ENCODE measurements around the gene LRBA. TPM values are rescaled to one million over a fixed set of nuclear protein-coding genes. Genes with fewer than 3 reads are reported as not detected.
"Not testable (repeated sequence)": the region's sequence is repeated elsewhere in the genome, so short reads cannot be mapped to it uniquely, and the experiment has no call there.

LRBA gene
- total RNA-seq, 2 experiments from 2014 or later, result 53.7 to 54.6 TPM

GRCh38 chr4:150569998-150570535, 445.0 kb downstream of the LRBA start:
- Mint-ChIP-seq H3K27ac (no peak overlapping the region), H3K4me3 (no peak overlapping the region), H3K9me3 (peaks cover under 1% of the 10 kb centered on the region), H3K27me3 (ENCODE audit: low read depth) (no peaks in the 10 kb centered on the region), H3K36me3 (ENCODE audit: low read depth) (peaks cover 11% of the 10 kb centered on the region), H3K4me1 (ENCODE audit: low read depth) (peaks cover 3% of the 10 kb centered on the region)
- CTCF ChIA-PET, result no interaction called here
- intact Hi-C loops (cut with micrococcal nuclease), result no loop called here
- no peak for DNase-seq

GRCh38 chr4:150569384-150569987, 445.6 kb downstream of the LRBA start:
- no peak overlapping the region for H3K27ac Mint-ChIP-seq
- no peak for DNase-seq
- CTCF ChIA-PET, result no interaction called here
- H3K27me3 Mint-ChIP-seq (ENCODE audit: low read depth), result no peaks in the 10 kb centered on the region
- peaks cover 17% of the 10 kb centered on the region for H3K36me3 Mint-ChIP-seq (ENCODE audit: low read depth)
- intact Hi-C loops (cut with micrococcal nuclease), result no loop called here
- peaks cover 3% of the 10 kb centered on the region for H3K4me1 Mint-ChIP-seq (ENCODE audit: low read depth)
- peaks cover 6% of the 10 kb centered on the region for H3K9me3 Mint-ChIP-seq
- H3K4me3 Mint-ChIP-seq, result no peak overlapping the region

- Mint-ChIP-seq H3K27ac (no peak overlapping the region), H3K4me1 (ENCODE audit: low read depth) (no peaks in the 10 kb centered on the region), H3K9me3 (peaks cover 6% of the 10 kb centered on the region), H3K4me3 (no peak overlapping the region), H3K27me3 (ENCODE audit: low read depth) (no peaks in the 10 kb centered on the region), H3K36me3 (ENCODE audit: low read depth) (peaks cover 26% of the 10 kb centered on the region)
- CTCF ChIA-PET, result no interaction called here
- intact Hi-C loops (cut with micrococcal nuclease), result no loop called here
- no peak for DNase-seq
These were observed 448.0 kb downstream of the LRBA start for GRCh38 chr4:150567070-150567469.

DNA sequence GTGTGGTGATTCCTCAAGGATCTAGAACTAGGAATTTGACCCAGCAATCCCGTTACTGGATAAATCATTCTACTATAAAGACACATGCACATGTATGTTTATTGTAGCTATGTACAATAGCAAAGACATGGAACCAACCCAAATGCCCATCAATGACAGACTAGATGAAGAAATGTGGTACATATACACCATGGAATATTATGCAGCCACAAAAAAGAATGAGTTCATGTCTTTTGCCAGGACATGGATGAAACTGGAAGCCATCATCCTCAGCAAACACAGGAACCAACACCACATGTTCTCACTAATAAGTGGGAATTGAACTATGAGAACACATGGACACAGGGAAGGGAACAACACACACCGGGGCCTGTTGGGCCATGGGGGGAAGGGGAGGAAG, 450.1 kb downstream of the LRBA start:
- H3K27me3 Mint-ChIP-seq (ENCODE audit: low read depth); CTCF ChIA-PET; H3K4me3 Mint-ChIP-seq; H3K9me3 Mint-ChIP-seq; H3K4me1 Mint-ChIP-seq (ENCODE audit: low read depth); intact Hi-C loops (cut with micrococcal nuclease); DNase-seq; H3K27ac Mint-ChIP-seq: not testable (repeated sequence)
- H3K36me3 Mint-ChIP-seq (ENCODE audit: low read depth), result peaks cover 26% of the 10 kb centered on the region

GRCh38 chr4:150562751-150563150, 452.3 kb downstream of the LRBA start:
- Mint-ChIP-seq H3K27me3 (ENCODE audit: low read depth) (no peaks in the 10 kb centered on the region), H3K36me3 (ENCODE audit: low read depth) (peaks cover 23% of the 10 kb centered on the region), H3K9me3 (peaks cover 6% of the 10 kb centered on the region), H3K4me3 (no peak overlapping the region), H3K27ac (no peak overlapping the region), H3K4me1 (ENCODE audit: low read depth) (no peaks in the 10 kb centered on the region)
- intact Hi-C loops (cut with micrococcal nuclease), result no loop called here
- CTCF ChIA-PET, result no interaction called here
- no peak for DNase-seq

GRCh38 chr4:150562250-150562649, 452.8 kb downstream of the LRBA start:
- H3K27me3 Mint-ChIP-seq (ENCODE audit: low read depth), result no peaks in the 10 kb centered on the region
- H3K27ac Mint-ChIP-seq, result no peak overlapping the region
- peaks cover 21% of the 10 kb centered on the region for H3K36me3 Mint-ChIP-seq (ENCODE audit: low read depth)
- CTCF ChIA-PET, result no interaction called here
- no peaks in the 10 kb centered on the region for H3K4me1 Mint-ChIP-seq (ENCODE audit: low read depth)
- H3K4me3 Mint-ChIP-seq, result no peak overlapping the region
- intact Hi-C loops (cut with micrococcal nuclease), result no loop called here
- H3K9me3 Mint-ChIP-seq, result peaks cover 6% of the 10 kb centered on the region
- no peak for DNase-seq

- no peak for DNase-seq
- Mint-ChIP-seq H3K36me3 (ENCODE audit: low read depth) (peaks cover 21% of the 10 kb centered on the region), H3K4me1 (ENCODE audit: low read depth) (no peaks in the 10 kb centered on the region), H3K27me3 (ENCODE audit: low read depth) (no peaks in the 10 kb centered on the region), H3K27ac (no peak overlapping the region), H3K4me3 (no peak overlapping the region), H3K9me3 (peaks cover 6% of the 10 kb centered on the region)
- CTCF ChIA-PET, result interaction anchor here (0.6 kb wide), 1 partner anchor 164 kb away, joined by 3 read pairs; no protein-coding TSS in a partner anchor
- intact Hi-C loops (cut with micrococcal nuclease), result no loop called here
These were observed 453.8 kb downstream of the LRBA start for GRCh38 chr4:150561143-150561737.

DNA sequence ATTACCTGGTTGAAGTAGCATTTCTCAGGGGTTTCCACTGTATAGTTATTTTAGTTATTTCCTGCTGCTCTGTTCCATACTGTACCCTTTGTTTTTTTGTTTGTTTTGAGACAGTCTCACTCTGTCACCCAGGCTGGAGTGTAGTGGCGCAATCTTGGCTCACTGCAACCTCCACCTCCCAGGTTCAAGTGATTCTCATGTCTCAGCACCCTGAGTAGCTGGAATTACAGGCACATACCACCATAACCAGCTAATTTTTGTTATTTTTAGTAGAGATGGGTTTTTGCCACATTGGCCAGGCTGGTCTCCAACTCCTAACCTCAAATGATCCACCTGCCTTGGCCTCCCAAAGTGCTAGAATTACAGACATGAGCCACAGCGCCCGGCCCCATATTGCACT, 457.3 kb downstream of the LRBA start:
- CTCF ChIA-PET, result interaction anchor here (0.6 kb wide), 1 partner anchor 963 kb away, joined by 3 read pairs; no protein-coding TSS in a partner anchor
- intact Hi-C loops (cut with micrococcal nuclease); H3K27ac Mint-ChIP-seq; H3K4me3 Mint-ChIP-seq; H3K27me3 Mint-ChIP-seq (ENCODE audit: low read depth); DNase-seq; H3K4me1 Mint-ChIP-seq (ENCODE audit: low read depth): not testable (repeated sequence)
- Mint-ChIP-seq H3K36me3 (ENCODE audit: low read depth) (peaks cover 14% of the 10 kb centered on the region), H3K9me3 (peaks cover 10% of the 10 kb centered on the region)

GRCh38 chr4:150547154-150547838, 467.8 kb downstream of the LRBA start:
- H3K27me3 Mint-ChIP-seq (ENCODE audit: low read depth), result no peaks in the 10 kb centered on the region

DNA sequence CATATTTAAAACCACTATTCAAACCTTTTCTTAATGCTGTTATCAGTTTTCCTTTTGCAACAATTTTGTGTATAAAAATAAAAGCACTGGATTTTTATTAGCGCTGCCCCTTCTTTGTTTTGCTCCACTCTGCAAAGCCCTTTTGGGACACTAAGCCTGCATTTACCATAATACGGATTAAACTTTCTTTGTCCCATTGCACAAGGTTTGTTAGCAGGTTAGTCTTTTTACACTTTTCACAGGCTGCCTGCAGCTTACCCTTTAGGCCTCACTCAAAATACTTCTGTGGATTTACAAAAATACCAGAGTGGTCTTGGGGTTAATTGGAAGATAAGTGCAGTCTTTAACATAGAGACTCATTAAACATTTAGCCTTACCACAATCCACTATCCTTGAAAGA, 468.8 kb downstream of the LRBA start:
- no peak for DNase-seq
- Mint-ChIP-seq H3K36me3 (ENCODE audit: low read depth) (peaks cover 1% of the 10 kb centered on the region), H3K4me3 (no peak overlapping the region), H3K4me1 (ENCODE audit: low read depth) (no peaks in the 10 kb centered on the region), H3K27me3 (ENCODE audit: low read depth) (no peaks in the 10 kb centered on the region), H3K9me3 (no peaks in the 10 kb centered on the region), H3K27ac (no peak overlapping the region)
- intact Hi-C loops (cut with micrococcal nuclease), result no loop called here
- CTCF ChIA-PET, result no interaction called here

More at GRCh38 chr4:150547154-150547838, 467.8 kb downstream of the LRBA start:
- Mint-ChIP-seq H3K27ac (no peak overlapping the region), H3K4me3 (no peak overlapping the region), H3K9me3 (no peaks in the 10 kb centered on the region), H3K4me1 (ENCODE audit: low read depth) (no peaks in the 10 kb centered on the region), H3K36me3 (ENCODE audit: low read depth) (peaks cover 8% of the 10 kb centered on the region)
- CTCF ChIA-PET, result no interaction called here
- intact Hi-C loops (cut with micrococcal nuclease), result no loop called here
- no peak for DNase-seq

- Mint-ChIP-seq H3K36me3 (ENCODE audit: low read depth) (peaks cover 5% of the 10 kb centered on the region), H3K9me3 (no peaks in the 10 kb centered on the region), H3K4me1 (ENCODE audit: low read depth) (no peaks in the 10 kb centered on the region), H3K27ac (no peak overlapping the region), H3K27me3 (ENCODE audit: low read depth) (no peaks in the 10 kb centered on the region), H3K4me3 (no peak overlapping the region)
- CTCF ChIA-PET, result no interaction called here
- intact Hi-C loops (cut with micrococcal nuclease), result no loop called here
- DNase-seq, result no peak
These were observed 472.0 kb downstream of the LRBA start for GRCh38 chr4:150543042-150543441.

DNA sequence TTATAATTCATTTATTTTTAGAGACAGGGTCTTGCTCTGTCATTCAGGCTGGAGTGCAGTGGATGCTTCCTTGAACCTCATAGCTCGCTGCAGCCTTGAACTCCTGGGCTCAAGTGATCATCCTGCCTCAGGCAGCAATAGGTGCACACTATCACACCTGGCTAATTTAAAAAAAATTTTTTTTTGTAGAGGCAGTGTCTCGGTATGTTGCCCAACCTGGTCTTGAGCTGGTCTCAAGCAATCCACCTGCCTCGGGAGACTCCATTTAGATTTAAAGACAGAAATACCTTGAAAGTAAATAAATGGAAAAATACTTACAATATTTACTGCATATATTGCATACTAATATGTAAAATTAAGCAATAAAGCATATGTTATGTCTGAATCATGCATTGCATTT, 473.4 kb downstream of the LRBA start:
- Mint-ChIP-seq H3K4me3 (no peak overlapping the region), H3K4me1 (ENCODE audit: low read depth) (no peaks in the 10 kb centered on the region)

GRCh38 chr4:150540959-150541360, 474.1 kb downstream of the LRBA start:
- Mint-ChIP-seq H3K27ac (no peak overlapping the region), H3K36me3 (ENCODE audit: low read depth) (peaks cover 9% of the 10 kb centered on the region), H3K4me1 (ENCODE audit: low read depth) (no peaks in the 10 kb centered on the region), H3K9me3 (no peaks in the 10 kb centered on the region), H3K27me3 (ENCODE audit: low read depth) (no peaks in the 10 kb centered on the region), H3K4me3 (no peak overlapping the region)
- intact Hi-C loops (cut with micrococcal nuclease), result no loop called here
- CTCF ChIA-PET, result no interaction called here
- no peak for DNase-seq

More for the DNA sequence above, 473.4 kb downstream of the LRBA start:
- Mint-ChIP-seq H3K27me3 (ENCODE audit: low read depth) (no peaks in the 10 kb centered on the region), H3K27ac (no peak overlapping the region), H3K36me3 (ENCODE audit: low read depth) (peaks cover 7% of the 10 kb centered on the region), H3K9me3 (no peaks in the 10 kb centered on the region)
- intact Hi-C loops (cut with micrococcal nuclease), result no loop called here
- no peak for DNase-seq
- CTCF ChIA-PET, result no interaction called here

Measured in activated naive CD4-positive, alpha-beta T cell treated with anti-CD3 and anti-CD28 coated beads for 36 hours (primary cell).